Fibroblast of lung (primary cell): ENCODE data around the gene TRAM1L1.

Source experiments
- EZH2 ChIP-seq: IDR thresholded peaks from 2 replicates; pipeline ENCODE4 v1.5.1; 2012; ENCODE audit warnings: low read length, control low read depth, mild to moderate bottlenecking; ENCODE audit errors: missing control alignments
- TF ChIP-seq, protein P1 (sequence below), 2 donors: IDR thresholded peaks in 1 of 2; conservative IDR thresholded peaks in 1 of 2; 1 replicate in 1 of 2; 2 replicates in 1 of 2; pipeline ENCODE4 v1.5.1; 2011 to 2012; ENCODE audit warnings: low read length in 2 of 2, control low read depth in 1 of 2, inconsistent platforms in 1 of 2, low read depth in 1 of 2, mild to moderate bottlenecking in 1 of 2

DNA sequence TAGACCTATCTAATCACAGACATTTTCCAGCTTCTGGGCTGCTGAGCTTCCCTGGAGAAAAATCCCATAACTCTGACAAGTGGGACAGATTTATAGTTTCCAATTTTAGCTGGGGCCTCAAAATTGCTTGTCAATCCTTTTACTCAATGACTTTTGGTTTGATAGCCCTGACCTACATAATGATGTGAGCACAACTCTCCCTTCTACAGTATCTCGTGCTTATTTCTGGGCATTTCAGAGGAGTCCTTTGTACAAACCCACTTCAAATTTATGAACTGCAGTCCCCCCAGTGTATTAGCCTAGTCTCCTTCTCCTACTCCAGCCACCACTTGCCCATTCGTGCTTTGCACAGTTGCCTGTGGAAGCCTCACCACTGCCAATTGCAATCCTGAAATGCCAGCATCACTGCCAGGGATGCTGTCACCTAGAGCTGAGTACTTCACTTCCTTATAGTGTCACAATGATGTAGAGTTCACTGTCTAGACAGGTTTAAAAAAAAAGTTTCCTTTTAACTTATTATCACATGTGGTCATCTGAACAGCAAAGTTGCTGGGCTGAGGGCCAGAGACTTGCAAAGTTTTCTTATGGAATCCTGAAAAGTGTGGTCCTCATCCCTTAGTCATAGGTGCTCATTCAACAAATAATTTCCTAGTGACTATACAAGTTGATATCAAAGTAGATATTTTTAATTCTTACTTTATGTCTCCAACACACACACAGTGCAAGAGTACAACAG is 21.2 kb downstream of the TRAM1L1 start:
- TF ChIP-seq, protein P1, sequence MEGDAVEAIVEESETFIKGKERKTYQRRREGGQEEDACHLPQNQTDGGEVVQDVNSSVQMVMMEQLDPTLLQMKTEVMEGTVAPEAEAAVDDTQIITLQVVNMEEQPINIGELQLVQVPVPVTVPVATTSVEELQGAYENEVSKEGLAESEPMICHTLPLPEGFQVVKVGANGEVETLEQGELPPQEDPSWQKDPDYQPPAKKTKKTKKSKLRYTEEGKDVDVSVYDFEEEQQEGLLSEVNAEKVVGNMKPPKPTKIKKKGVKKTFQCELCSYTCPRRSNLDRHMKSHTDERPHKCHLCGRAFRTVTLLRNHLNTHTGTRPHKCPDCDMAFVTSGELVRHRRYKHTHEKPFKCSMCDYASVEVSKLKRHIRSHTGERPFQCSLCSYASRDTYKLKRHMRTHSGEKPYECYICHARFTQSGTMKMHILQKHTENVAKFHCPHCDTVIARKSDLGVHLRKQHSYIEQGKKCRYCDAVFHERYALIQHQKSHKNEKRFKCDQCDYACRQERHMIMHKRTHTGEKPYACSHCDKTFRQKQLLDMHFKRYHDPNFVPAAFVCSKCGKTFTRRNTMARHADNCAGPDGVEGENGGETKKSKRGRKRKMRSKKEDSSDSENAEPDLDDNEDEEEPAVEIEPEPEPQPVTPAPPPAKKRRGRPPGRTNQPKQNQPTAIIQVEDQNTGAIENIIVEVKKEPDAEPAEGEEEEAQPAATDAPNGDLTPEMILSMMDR (conservative IDR thresholded peaks at IDR 0.05 in 1 of 2, IDR thresholded peaks at IDR 0.05 in 1 of 2; ENCODE audit: low read depth in 1 of 2, low read length in 2 of 2) = no peak
- no peak for TF ChIP-seq EZH2
